K562 treated with DMSO at 1 percent for 4 hours (cell line): ENCODE results near the gene CALML6. TPM values are rescaled to one million over a fixed set of nuclear protein-coding genes. Genes with fewer than 3 reads are reported as not detected.

ENCODE experiments used
- total RNA-seq: library from RNA; unstranded; fragments of 300-600 nt; gene quantifications from 2 replicates; pipeline ENCODE4 v1.2.3, GENCODE V29; 2022; ENCODE audit not compliant: insufficient read depth

CALML6 gene, protein sequence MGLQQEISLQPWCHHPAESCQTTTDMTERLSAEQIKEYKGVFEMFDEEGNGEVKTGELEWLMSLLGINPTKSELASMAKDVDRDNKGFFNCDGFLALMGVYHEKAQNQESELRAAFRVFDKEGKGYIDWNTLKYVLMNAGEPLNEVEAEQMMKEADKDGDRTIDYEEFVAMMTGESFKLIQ
- total RNA-seq, result not detected in 2 replicates

GRCh38 chr1:1914971-1915692 is at the start of gene CALML6:
Gene CALML6, plus strand, starts transcription at chr1:1915260. Its CDS starts 21 bp downstream, at chr1:1915281.

DNA sequence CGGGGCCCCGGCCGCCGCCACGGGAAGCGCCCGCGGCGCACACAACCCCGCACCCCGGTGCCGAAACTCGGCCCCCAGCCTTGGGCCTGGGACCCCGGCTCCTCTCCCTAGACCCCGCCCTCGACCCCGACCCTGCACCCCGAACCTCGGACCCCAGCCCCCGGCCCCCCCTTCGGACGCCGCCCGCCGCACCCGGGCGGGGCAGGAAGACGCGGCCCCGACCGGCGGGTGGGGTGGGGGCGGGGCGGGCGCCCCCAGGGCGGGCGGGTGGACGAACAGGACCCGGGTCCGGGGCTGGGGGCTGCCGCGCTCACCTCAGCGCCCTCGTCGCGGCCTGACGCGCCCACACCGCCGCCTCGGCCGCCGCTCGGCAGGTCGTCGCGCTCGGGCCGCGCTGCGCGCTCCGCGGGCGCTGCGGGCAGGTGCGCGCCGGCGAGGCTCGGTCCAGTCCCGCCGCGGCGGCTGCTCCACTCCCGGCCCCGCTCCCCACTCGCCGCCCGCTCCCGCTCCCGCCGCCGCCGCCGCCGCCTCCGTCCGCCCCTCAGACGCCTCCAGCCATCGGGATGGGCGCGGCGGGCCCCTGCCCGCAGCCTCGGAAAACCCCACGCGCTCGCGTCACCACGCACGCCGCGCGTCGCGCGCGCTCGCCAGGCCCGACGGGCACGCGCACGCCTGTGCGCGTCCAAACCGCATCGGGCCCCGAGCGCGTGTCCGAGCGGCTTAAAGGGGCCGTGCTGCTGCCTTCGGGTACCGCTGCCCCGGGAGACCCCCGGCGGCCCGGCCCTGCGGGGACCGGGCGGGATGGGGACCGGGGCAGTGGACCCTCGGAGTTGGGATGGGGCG is 24.3 kb upstream of the CALML6 start, which contains the start of gene GNB1:
TSS of gene GNB1 (minus strand) at position 582 of the 843 bp plus-strand sequence. CDS start 65,634 bp downstream, outside the sequence.

GRCh38 chr1:1918901-1919303 is 3.8 kb downstream of the CALML6 start, which contains the start of gene TMEM52:
Gene TMEM52, minus strand, starts transcription at chr1:1919279. Its CDS starts 14 bp downstream, at chr1:1919265.

Other genes with a start within 250 kb of the CALML6 start
- gene SLC35E2B, start 222.5 kb upstream of the CALML6 start, total RNA-seq, result 49.7 and 62.8 TPM in 2 replicates
- 50.6 and 64.9 TPM in 2 replicates for gene CDK11A, start 190.9 kb upstream of the CALML6 start, total RNA-seq
- gene NADK, start 136.8 kb upstream of the CALML6 start, total RNA-seq, result 83.4 and 102 TPM in 2 replicates
- 216 and 231 TPM in 2 replicates for gene GNB1, start 24.2 kb upstream of the CALML6 start, total RNA-seq
- 6.3 and 8.5 TPM in 2 replicates for gene TMEM52, start 4.0 kb downstream of the CALML6 start, total RNA-seq
- 0.80 TPM in 1 of 2 replicates, not detected in the other for gene CFAP74, start 88.5 kb downstream of the CALML6 start, total RNA-seq
- not detected in 2 replicates for gene GABRD, start 104.1 kb downstream of the CALML6 start, total RNA-seq
- 3.1 and 9.8 TPM in 2 replicates for gene PRKCZ, start 135.2 kb downstream of the CALML6 start, total RNA-seq